Heart left ventricle (tissue), 16 donors: ENCODE data around the gene CTDP1. TPM values are rescaled to one million over a fixed set of nuclear protein-coding genes. Genes with fewer than 3 reads are reported as not detected.

Experiments
- ATAC-seq, 4 donors: fragments of 200-7000 bp; cut with Tn5 transposase; one replicate each; pipeline ENCODE4 v1.9.1; 2020 to 2022; ENCODE audit warnings: moderate library complexity in 4 of 4, mild to moderate bottlenecking in 3 of 4, moderate number of reproducible peaks in 1 of 4
- DNase-seq, 5 donors: peaks; one replicate each; pipeline ENCODE4 v3.0.0-alpha.2; 2020
- H3K27ac ChIP-seq, 12 donors: fragments of 200-600 bp; sonication (generic) in 4 of 12; one replicate each; pipeline versions ENCODE4 v1.5.0 to v1.8.0; 2016 to 2022; ENCODE audit warnings: mild to moderate bottlenecking in 2 of 12
- H3K27me3 ChIP-seq, 9 donors: fragments of 200-600 bp; sonication (generic) in 2 of 9; one replicate each; pipeline versions ENCODE4 v1.5.1 to v1.8.0; 2016 to 2022; ENCODE audit warnings: mild to moderate bottlenecking in 3 of 9
- H3K36me3 ChIP-seq, 9 donors: fragments of 200-600 bp; sonication (generic) in 2 of 9; one replicate each; pipeline versions ENCODE4 v1.5.0 to v1.8.0; 2018 to 2022; ENCODE audit warnings: mild to moderate bottlenecking in 2 of 9
- H3K4me1 ChIP-seq, 12 donors: fragments of 200-600 bp; sonication (generic) in 4 of 12; one replicate each; pipeline versions ENCODE4 v1.5.0 to v1.8.0; 2016 to 2022; ENCODE audit warnings: mild to moderate bottlenecking in 3 of 12
- H3K4me3 ChIP-seq, 12 donors: fragments of 200-600 bp; sonication (generic) in 4 of 12; one replicate each; pipeline versions ENCODE4 v1.5.0 to v1.8.0; 2017 to 2022; ENCODE audit warnings: mild to moderate bottlenecking in 9 of 12, moderate library complexity in 4 of 12
- H3K9me3 ChIP-seq, 12 donors: fragments of 200-600 bp; sonication (generic) in 4 of 12; one replicate each; pipeline versions ENCODE4 v1.5.0 to v1.8.0; 2016 to 2022; ENCODE audit warnings: mild to moderate bottlenecking in 1 of 12
- CTCF ChIP-seq, 12 donors: fragments of 200-600 bp; sonication (generic) in 4 of 12; IDR thresholded peaks; one replicate each; pipeline versions ENCODE4 v1.5.0 to v1.8.0; 2018 to 2022; ENCODE audit warnings: antibody characterized with exemption in 12 of 12, mild to moderate bottlenecking in 5 of 12
- POLR2A ChIP-seq, 2 donors: fragments of 450-650 bp; IDR thresholded peaks; one replicate each; pipeline ENCODE4 v1.6.1; 2017; ENCODE audit warnings: antibody characterized with exemption in 2 of 2, mild to moderate bottlenecking in 2 of 2, moderate library complexity in 2 of 2
- WGBS, 4 donors: extraction: QIAGEN DNeasy Blood & Tissue Kit in 2 of 4; methylation state at CpG; one replicate each; pipeline versions ENCODE4 v1.1.5 to v1.1.7; 2013 to 2018; 5-methylcytosine and 5-hydroxymethylcytosine counted together
- intact Hi-C, 10 donors: fragments of 100-400 bp; cut with DNase I; formaldehyde crosslinking; loops; one replicate each; pipeline versions ENCODE4 v1.11.1 to v1.14.2; 2022
- polyA plus RNA-seq, 2 donors: library from polyadenylated mRNA; stranded (reverse); fragments of 200-250 nt; gene quantifications; one replicate each; pipeline ENCODE4 v1.2.3, GENCODE V29; 2013
- total RNA-seq, 9 donors: library from RNA; depleted of rRNA in 2 of 9; stranded (reverse); fragments of >200 nt in 2 of 9; fragmentation: NEBNext Ultra II Directional in 3 of 9; extraction: Animal tissue kit (Norgen Biotek cat#: 25700) in 3 of 9; gene quantifications; one replicate each; pipeline versions ENCODE4 v1.1.0 to v1.2.4, GENCODE V29; 2016 to 2023
- donor health status: ischemic (EF 13 %, LVEDD 7.1; RV severe dilation, severe dysfunction).
- donor health status: healthy with polysubstance abuse.
- donor health status: DM: no; HTN: yes; CAD: no.
- donor health status: DM: no; HTN: no; CAD: no.
- donor health status: ischemic (EF 25% LVEDD 6.9; RV normal size, moderate dysfunction).
- donor health status: ischemic (EF 25% LVEDD 5.7; RV mildly dilated, moderate dysfunction).
- donor health status: healthy.
- donor health status: DM: yes; HTN: yes; CAD: no.
- donor health status: ischemic (EF 35%, LVEDD 5.7; RV mildly dilated, moderate dysfunction).
- donor health status: nonischemic (EF 11% LVEDD 7.7; RV severe dilation, severe dysfunction).
- donor health status: DM: yes; HTN: yes; CAD: no.
- donor health status: PGD.
- donor health status: ischemic (EF 29% LVEDD 5.4; RV normal size, mild dysfunction).
- donor health status: nonischemic (EF 23%, LVEDD 6.1; RV moderate dilation, normal function).

CTDP1 gene
- total and polyA plus RNA-seq, 11 donors, result 6.0 to 17.1 (median 10.3) TPM

- intact Hi-C loops, result loop anchor here (1.0 to 5.0 kb wide), 6 partner anchors 112 to 265 kb away; no protein-coding TSS in a partner anchor
- Histone ChIP-seq H3K9me3 (no peaks in the 10 kb centered on the region), H3K27ac (no peak overlapping the region), H3K4me3 (peak overlapping the region in 2 of 12 donors; percentile 4 to 9), H3K36me3 (no peaks in the 10 kb centered on the region), H3K4me1 (peaks cover 0 to 16% (median 3%) of the 10 kb centered on the region in 12 donors), H3K27me3 (peaks cover 0 to 25% (median 0%) of the 10 kb centered on the region in 9 donors)
- ATAC-seq (peak; percentile 79 to 88 (median 80)), DNase-seq (peak; percentile 55 to 84 (median 61))
- TF ChIP-seq POLR2A (IDR thresholded peaks at IDR 0.05), result no peak
- TF ChIP-seq CTCF (IDR thresholded peaks at IDR 0.05), result peak in 11 of 12 donors; percentile 94 to 100 (median 97)
- WGBS, 4 donors, result 10 to 13% (median 11%) methylated on average over 22 of the region's 22 CpGs
Measured at GRCh38 chr18:79644006-79644665, 35.5 kb upstream of the CTDP1 start.

- WGBS, 4 donors, result 63 to 80% (median 67%) methylated on average over 9 of the region's 9 CpGs
- H3K4me1 ChIP-seq, result peaks cover 0 to 16% (median 3%) of the 10 kb centered on the region in 12 donors
- intact Hi-C loops, result loop anchor here (1.0 to 5.0 kb wide), 6 partner anchors 112 to 265 kb away; no protein-coding TSS in a partner anchor
- ATAC-seq (peak; percentile 43 to 87 (median 64)), DNase-seq (no peak)
- H3K9me3 ChIP-seq, result no peaks in the 10 kb centered on the region
- no peak overlapping the region for H3K27ac ChIP-seq
- TF ChIP-seq CTCF (IDR thresholded peaks at IDR 0.05) (no peak), POLR2A (IDR thresholded peaks at IDR 0.05) (no peak)
- H3K27me3 ChIP-seq, result peaks cover 0 to 19% (median 0%) of the 10 kb centered on the region in 9 donors
- peak overlapping the region in 1 of 12 donors; percentile 9 for H3K4me3 ChIP-seq
- H3K36me3 ChIP-seq, result no peaks in the 10 kb centered on the region
Measured at GRCh38 chr18:79644666-79645057, 34.9 kb upstream of the CTDP1 start.

GRCh38 chr18:79645291-79645983, 34.2 kb upstream of the CTDP1 start:
- TF ChIP-seq CTCF (IDR thresholded peaks at IDR 0.05) (no peak), POLR2A (IDR thresholded peaks at IDR 0.05) (no peak)
- 81 to 85% (median 82%) methylated on average over 21 of the region's 21 CpGs for WGBS, 4 donors
- H3K27ac ChIP-seq, result no peak overlapping the region
- no peaks in the 10 kb centered on the region for H3K9me3 ChIP-seq
- no peak for DNase-seq
- H3K4me3 ChIP-seq, result no peak overlapping the region
- H3K36me3 ChIP-seq, result no peaks in the 10 kb centered on the region
- intact Hi-C loops, result loop anchor here in 2 of 10 donors (2.0 kb wide), 2 partner anchors 119 to 265 kb away; no protein-coding TSS in a partner anchor
- peaks cover 0 to 16% (median 3%) of the 10 kb centered on the region in 12 donors for H3K4me1 ChIP-seq
- peaks cover 0 to 17% (median 0%) of the 10 kb centered on the region in 9 donors for H3K27me3 ChIP-seq
- peak in 1 of 4 donors; percentile 51 for ATAC-seq

- intact Hi-C loops, result no loop called here
- Histone ChIP-seq H3K4me3 (no peak overlapping the region), H3K27me3 (peaks cover 0 to 6% (median 0%) of the 10 kb centered on the region in 9 donors), H3K27ac (no peak overlapping the region), H3K4me1 (peaks cover 0 to 14% (median 3%) of the 10 kb centered on the region in 12 donors), H3K9me3 (no peaks in the 10 kb centered on the region), H3K36me3 (no peaks in the 10 kb centered on the region)
- ATAC-seq, result no peak
- TF ChIP-seq POLR2A (IDR thresholded peaks at IDR 0.05) (no peak), CTCF (IDR thresholded peaks at IDR 0.05) (no peak)
- DNase-seq, result no peak
- WGBS, 4 donors, result 23 to 44% (median 35%) methylated on average over 1 of the region's 1 CpG
Measured at GRCh38 chr18:79647307-79647706, 32.3 kb upstream of the CTDP1 start.
